ENCODE data around the gene ZBTB9. TPM values are rescaled to one million over a fixed set of nuclear protein-coding genes. Genes with fewer than 3 reads are reported as not detected.
A peak's percentile ranks its signal among the peaks of the same experiment; 100 is the strongest.

The ZBTB9 gene
- total and polyA plus RNA-seq, 2 experiments from 2014 or later, result 5.0 to 5.1 TPM

- Histone ChIP-seq H4K20me1 (ENCODE audit: insufficient read depth, poor library complexity, severe bottlenecking) (no peaks in the 10 kb centered on the region), H3K27me3 (no peaks in the 10 kb centered on the region), H3K9me3 (ENCODE audit: low read depth) (no peaks in the 10 kb centered on the region), H3K36me3 (replicated peaks; ENCODE audit: insufficient read depth, low read depth) (no peaks in the 10 kb centered on the region), H3K9me2 (replicated peaks; ENCODE audit: insufficient read depth) (no peaks in the 10 kb centered on the region), H3K4me1 (ENCODE audit: insufficient read depth) (peaks cover 34% of the 10 kb centered on the region), H3K79me2 (peaks cover 37% of the 10 kb centered on the region), H3K4me3 (no peak overlapping the region), H3K4me2 (peak overlapping the region; percentile 51), H2AFZ (no peak overlapping the region), H3K27ac (peak overlapping the region; percentile 34)
- 100% methylated on average over 1 of the region's 1 CpG for WGBS (ENCODE audit: low lambda C conversion rate, missing lambda C conversion rate)
- TF ChIP-seq EZH2phosphoT487 (IDR thresholded peaks at IDR 0.05; ENCODE audit: low read depth, severe bottlenecking, unreplicated experiment), result no peak
- DNase-seq (ENCODE audit: low spot score), result no peak
These were observed 21.3 kb upstream of the ZBTB9 start for GRCh38 chr6:33433001-33433543.

- H3K9me2 ChIP-seq (replicated peaks; ENCODE audit: insufficient read depth), result no peaks in the 10 kb centered on the region
- WGBS (ENCODE audit: low lambda C conversion rate, missing lambda C conversion rate), result 32% methylated on average over 6 of the region's 17 CpGs
- peaks cover 28% of the 10 kb centered on the region for H3K4me1 ChIP-seq (ENCODE audit: insufficient read depth)
- H3K79me2 ChIP-seq, result peaks cover 31% of the 10 kb centered on the region
- peak overlapping the region; percentile 37 for H3K27ac ChIP-seq
- DNase-seq (ENCODE audit: low spot score), result peak; percentile 73
- H3K4me2 ChIP-seq, result peak overlapping the region; percentile 51
- no peak overlapping the region for H3K4me3 ChIP-seq
- H3K9me3 ChIP-seq (ENCODE audit: low read depth), result no peaks in the 10 kb centered on the region
- no peaks in the 10 kb centered on the region for H3K27me3 ChIP-seq
- no peak for TF ChIP-seq CTCF (IDR thresholded peaks at IDR 0.05; ENCODE audit: poor library complexity)
- TF ChIP-seq EZH2phosphoT487 (IDR thresholded peaks at IDR 0.05; ENCODE audit: low read depth, severe bottlenecking, unreplicated experiment), result no peak
- TF ChIP-seq EZH2 (IDR thresholded peaks at IDR 0.05; ENCODE audit: borderline replicate concordance), result no peak
- H3K36me3 ChIP-seq (replicated peaks; ENCODE audit: insufficient read depth, low read depth), result no peaks in the 10 kb centered on the region
- no peaks in the 10 kb centered on the region for H4K20me1 ChIP-seq (ENCODE audit: insufficient read depth, poor library complexity, severe bottlenecking)
- H2AFZ ChIP-seq, result no peak overlapping the region
These were observed 20.7 kb upstream of the ZBTB9 start for GRCh38 chr6:33433544-33434191.

GRCh38 chr6:33434961-33435360, 19.4 kb upstream of the ZBTB9 start:
- no peak overlapping the region for H3K4me2 ChIP-seq
- no peak for DNase-seq (ENCODE audit: low spot score)
- no peaks in the 10 kb centered on the region for H3K36me3 ChIP-seq (replicated peaks; ENCODE audit: insufficient read depth, low read depth)
- no peak overlapping the region for H2AFZ ChIP-seq
- no peak overlapping the region for H3K27ac ChIP-seq
- no peaks in the 10 kb centered on the region for H3K27me3 ChIP-seq
- peaks cover 20% of the 10 kb centered on the region for H3K4me1 ChIP-seq (ENCODE audit: insufficient read depth)
- WGBS (ENCODE audit: low lambda C conversion rate, missing lambda C conversion rate), result 97% methylated on average over 4 of the region's 4 CpGs
- TF ChIP-seq EZH2 (IDR thresholded peaks at IDR 0.05; ENCODE audit: borderline replicate concordance) (no peak), EZH2phosphoT487 (IDR thresholded peaks at IDR 0.05; ENCODE audit: low read depth, severe bottlenecking, unreplicated experiment) (no peak), CTCF (IDR thresholded peaks at IDR 0.05; ENCODE audit: poor library complexity) (no peak)
- no peaks in the 10 kb centered on the region for H3K9me2 ChIP-seq (replicated peaks; ENCODE audit: insufficient read depth)
- no peaks in the 10 kb centered on the region for H3K9me3 ChIP-seq (ENCODE audit: low read depth)
- no peaks in the 10 kb centered on the region for H4K20me1 ChIP-seq (ENCODE audit: insufficient read depth, poor library complexity, severe bottlenecking)
- no peak overlapping the region for H3K4me3 ChIP-seq
- peaks cover 20% of the 10 kb centered on the region for H3K79me2 ChIP-seq

GRCh38 chr6:33437666-33438065, 16.7 kb upstream of the ZBTB9 start:
- Histone ChIP-seq H2AFZ (no peak overlapping the region), H3K79me2 (peaks cover 4% of the 10 kb centered on the region), H3K4me2 (no peak overlapping the region), H3K27ac (no peak overlapping the region), H4K20me1 (ENCODE audit: insufficient read depth, poor library complexity, severe bottlenecking) (no peaks in the 10 kb centered on the region), H3K9me3 (ENCODE audit: low read depth) (no peaks in the 10 kb centered on the region), H3K36me3 (replicated peaks; ENCODE audit: insufficient read depth, low read depth) (no peaks in the 10 kb centered on the region), H3K9me2 (replicated peaks; ENCODE audit: insufficient read depth) (no peaks in the 10 kb centered on the region), H3K4me1 (ENCODE audit: insufficient read depth) (peaks cover 7% of the 10 kb centered on the region), H3K27me3 (no peaks in the 10 kb centered on the region), H3K4me3 (no peak overlapping the region)
- TF ChIP-seq EZH2phosphoT487 (IDR thresholded peaks at IDR 0.05; ENCODE audit: low read depth, severe bottlenecking, unreplicated experiment) (no peak), EZH2 (IDR thresholded peaks at IDR 0.05; ENCODE audit: borderline replicate concordance) (no peak), CTCF (IDR thresholded peaks at IDR 0.05; ENCODE audit: poor library complexity) (no peak)
- no peak for DNase-seq (ENCODE audit: low spot score)
- over 99% methylated on average over 16 of the region's 18 CpGs for WGBS (ENCODE audit: low lambda C conversion rate, missing lambda C conversion rate)
